ENCODE data around the gene KCNT2.

The KCNT2 gene

DNA sequence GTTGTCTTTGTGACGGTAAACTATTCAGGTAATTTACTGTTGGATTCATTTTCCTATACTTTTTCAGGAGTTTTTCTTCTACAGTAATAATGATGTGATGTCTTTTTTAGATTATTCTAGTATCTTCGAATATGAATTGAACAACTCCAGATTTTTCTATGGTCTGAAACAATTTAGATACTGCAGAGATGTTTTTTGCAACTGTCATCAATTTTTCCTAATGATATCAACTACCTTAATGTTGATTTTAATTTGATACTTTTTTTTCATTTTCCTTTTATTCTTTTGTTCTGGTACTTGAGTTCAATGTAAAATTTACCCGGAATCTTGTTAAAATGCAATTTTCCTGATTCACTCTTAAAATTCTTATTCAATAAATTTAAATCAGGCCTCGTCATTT, 110.4 kb downstream of the KCNT2 start:
- intact Hi-C loops (cut with DNase I; ENCODE audit: low total_unique reads): no loop called here
- Histone ChIP-seq H3K9me3 (no peaks in the 10 kb centered on the region), H3K4me1 (no peaks in the 10 kb centered on the region), H3K27me3 (no peaks in the 10 kb centered on the region), H3K4me3 (no peak overlapping the region), H3K27ac (no peak overlapping the region), H3K36me3 (no peaks in the 10 kb centered on the region)
- TF ChIP-seq CTCF (IDR thresholded peaks at IDR 0.05): no peak
- no peak for DNase-seq

- Histone ChIP-seq H3K36me3 (no peaks in the 10 kb centered on the region), H3K27ac (no peak overlapping the region), H3K4me3 (no peak overlapping the region), H3K4me1 (no peaks in the 10 kb centered on the region), H3K27me3 (no peaks in the 10 kb centered on the region), H3K9me3 (no peaks in the 10 kb centered on the region)
- intact Hi-C loops (cut with DNase I; ENCODE audit: low total_unique reads): no loop called here
- DNase-seq: no peak
- TF ChIP-seq CTCF (IDR thresholded peaks at IDR 0.05): no peak
Measured at GRCh38 chr1:196494766-196495165, 113.5 kb downstream of the KCNT2 start.

GRCh38 chr1:196493881-196494280, 114.4 kb downstream of the KCNT2 start:
- intact Hi-C loops (cut with DNase I; ENCODE audit: low total_unique reads): no loop called here
- no peak for DNase-seq
- TF ChIP-seq CTCF (IDR thresholded peaks at IDR 0.05): no peak
- no peaks in the 10 kb centered on the region for H3K9me3 ChIP-seq
- H3K4me3 ChIP-seq: no peak overlapping the region
- H3K27me3 ChIP-seq: no peaks in the 10 kb centered on the region
- no peaks in the 10 kb centered on the region for H3K36me3 ChIP-seq
- H3K4me1 ChIP-seq: no peaks in the 10 kb centered on the region
- H3K27ac ChIP-seq: no peak overlapping the region

DNA sequence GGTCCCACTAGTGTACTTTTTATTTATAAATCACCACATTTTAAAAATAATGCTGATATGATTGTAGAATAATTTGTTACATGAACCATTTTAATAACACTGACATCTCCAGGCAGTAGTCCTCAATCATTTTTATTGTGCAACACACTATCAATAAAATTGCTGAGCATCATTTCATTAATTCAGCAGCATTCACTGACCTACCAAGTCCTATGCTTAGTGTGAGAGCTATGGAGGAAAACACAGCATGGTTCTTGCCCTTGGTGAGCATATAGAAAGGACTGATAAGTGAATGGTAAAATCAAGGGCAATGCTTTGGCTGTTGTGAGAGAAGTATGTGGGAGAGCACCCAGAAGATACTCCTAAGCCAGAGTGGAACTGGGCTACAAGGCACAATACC, 119.7 kb downstream of the KCNT2 start:
- H3K27ac ChIP-seq: no peak overlapping the region
- no peaks in the 10 kb centered on the region for H3K36me3 ChIP-seq
- intact Hi-C loops (cut with DNase I; ENCODE audit: low total_unique reads): no loop called here
- no peaks in the 10 kb centered on the region for H3K9me3 ChIP-seq
- H3K27me3 ChIP-seq: no peaks in the 10 kb centered on the region
- no peak for DNase-seq
- H3K4me1 ChIP-seq: no peaks in the 10 kb centered on the region
- no peak overlapping the region for H3K4me3 ChIP-seq
- TF ChIP-seq CTCF (IDR thresholded peaks at IDR 0.05): no peak

DNA sequence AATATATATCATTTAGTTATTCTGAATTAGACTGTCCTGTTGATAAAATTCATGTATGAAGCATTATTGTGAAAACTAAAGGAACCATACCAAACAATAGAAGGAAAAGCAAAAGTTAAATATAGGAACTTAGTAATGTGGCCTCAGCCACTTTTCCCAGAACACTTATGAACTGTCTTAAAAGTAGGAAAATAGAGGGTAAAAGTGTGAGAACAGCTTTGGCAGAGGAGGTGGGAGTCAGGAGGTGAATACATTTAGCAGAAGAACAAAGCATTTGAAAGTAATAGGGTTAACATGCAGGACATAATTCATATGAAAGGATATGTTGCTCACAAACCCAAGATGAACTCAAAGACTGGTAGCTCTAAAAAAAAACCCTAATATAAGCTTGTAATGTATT, 121.9 kb downstream of the KCNT2 start:
- intact Hi-C loops (cut with DNase I; ENCODE audit: low total_unique reads): no loop called here
- no peak for TF ChIP-seq CTCF (IDR thresholded peaks at IDR 0.05)

GRCh38 chr1:196481616-196482015, 126.6 kb downstream of the KCNT2 start:
- intact Hi-C loops (cut with DNase I; ENCODE audit: low total_unique reads): no loop called here
- Histone ChIP-seq H3K4me3 (no peak overlapping the region), H3K4me1 (no peaks in the 10 kb centered on the region), H3K27ac (no peak overlapping the region), H3K27me3 (no peaks in the 10 kb centered on the region), H3K9me3 (no peaks in the 10 kb centered on the region), H3K36me3 (no peaks in the 10 kb centered on the region)
- DNase-seq: no peak
- TF ChIP-seq CTCF (IDR thresholded peaks at IDR 0.05): no peak

More for the DNA sequence above, 121.9 kb downstream of the KCNT2 start:
- H3K4me3 ChIP-seq: no peak overlapping the region
- H3K36me3 ChIP-seq: no peaks in the 10 kb centered on the region
- no peak overlapping the region for H3K27ac ChIP-seq
- no peak for DNase-seq
- H3K9me3 ChIP-seq: no peaks in the 10 kb centered on the region
- H3K4me1 ChIP-seq: no peaks in the 10 kb centered on the region
- H3K27me3 ChIP-seq: no peaks in the 10 kb centered on the region
